Cardiac fibroblast (primary cell): Measurements from ENCODE around the gene CAT.

Experiments used
- DNase-seq, 2 donors: peaks; one replicate each; pipeline versions ENCODE4 v3.0.0 to v3.0.0-alpha.2; 2010; ENCODE audit warnings: low read depth in 2 of 2
- H3K4me3 ChIP-seq, 2 donors: replicated peaks in 1 of 2; 1 replicate in 1 of 2; 2 replicates in 1 of 2; pipeline ENCODE4 v1.5.1; 2011; ENCODE audit warnings: low read depth in 2 of 2, low read length in 2 of 2, mild to moderate bottlenecking in 2 of 2, moderate library complexity in 1 of 2
- TF ChIP-seq, protein P1 (sequence below): IDR thresholded peaks from one replicate; pipeline ENCODE4 v1.5.1; 2011; ENCODE audit warnings: low read depth, mild to moderate bottlenecking, low read length, inconsistent platforms

CAT gene

DNA sequence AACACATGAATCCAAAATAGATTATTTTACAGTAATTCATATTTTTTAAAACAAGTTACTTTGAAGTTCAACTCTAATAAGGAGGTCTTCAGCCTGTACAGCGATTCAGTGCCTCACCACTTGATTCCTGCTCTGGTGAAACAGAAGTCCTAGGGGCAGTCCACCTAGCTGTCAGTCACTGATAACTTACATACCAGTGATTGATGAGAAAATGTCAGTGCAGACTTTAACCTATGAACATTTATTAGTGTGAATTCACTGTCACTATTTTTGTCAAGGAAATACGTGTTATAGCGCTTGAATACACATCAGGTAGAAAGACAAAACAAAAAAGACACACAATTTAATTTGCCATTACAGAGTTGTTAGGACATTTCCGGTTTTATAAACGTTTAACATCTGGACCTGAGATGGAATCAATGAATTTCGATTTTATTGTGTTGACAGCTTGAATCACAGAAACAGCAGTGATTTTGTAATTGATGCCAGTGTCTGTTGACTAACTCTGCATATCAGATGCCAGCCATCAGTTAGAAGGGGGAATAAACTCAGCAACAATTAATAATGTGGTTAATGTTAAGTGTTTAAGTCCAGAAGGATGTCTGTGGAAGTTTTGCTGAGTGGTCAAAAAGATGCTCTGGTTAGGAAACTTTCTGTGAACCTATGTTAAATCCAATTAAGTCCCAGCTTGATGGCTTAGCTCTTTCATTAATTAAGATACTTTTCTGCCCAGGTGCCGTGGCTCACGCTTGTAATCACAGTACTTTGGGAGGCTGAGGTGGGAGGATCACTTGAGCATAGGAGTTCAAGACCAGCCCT is 40.3 kb downstream of the CAT start:
- TF ChIP-seq, protein P1, sequence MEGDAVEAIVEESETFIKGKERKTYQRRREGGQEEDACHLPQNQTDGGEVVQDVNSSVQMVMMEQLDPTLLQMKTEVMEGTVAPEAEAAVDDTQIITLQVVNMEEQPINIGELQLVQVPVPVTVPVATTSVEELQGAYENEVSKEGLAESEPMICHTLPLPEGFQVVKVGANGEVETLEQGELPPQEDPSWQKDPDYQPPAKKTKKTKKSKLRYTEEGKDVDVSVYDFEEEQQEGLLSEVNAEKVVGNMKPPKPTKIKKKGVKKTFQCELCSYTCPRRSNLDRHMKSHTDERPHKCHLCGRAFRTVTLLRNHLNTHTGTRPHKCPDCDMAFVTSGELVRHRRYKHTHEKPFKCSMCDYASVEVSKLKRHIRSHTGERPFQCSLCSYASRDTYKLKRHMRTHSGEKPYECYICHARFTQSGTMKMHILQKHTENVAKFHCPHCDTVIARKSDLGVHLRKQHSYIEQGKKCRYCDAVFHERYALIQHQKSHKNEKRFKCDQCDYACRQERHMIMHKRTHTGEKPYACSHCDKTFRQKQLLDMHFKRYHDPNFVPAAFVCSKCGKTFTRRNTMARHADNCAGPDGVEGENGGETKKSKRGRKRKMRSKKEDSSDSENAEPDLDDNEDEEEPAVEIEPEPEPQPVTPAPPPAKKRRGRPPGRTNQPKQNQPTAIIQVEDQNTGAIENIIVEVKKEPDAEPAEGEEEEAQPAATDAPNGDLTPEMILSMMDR, result no peak
- no peak for DNase-seq
- H3K4me3 ChIP-seq, result no peak overlapping the region

DNA sequence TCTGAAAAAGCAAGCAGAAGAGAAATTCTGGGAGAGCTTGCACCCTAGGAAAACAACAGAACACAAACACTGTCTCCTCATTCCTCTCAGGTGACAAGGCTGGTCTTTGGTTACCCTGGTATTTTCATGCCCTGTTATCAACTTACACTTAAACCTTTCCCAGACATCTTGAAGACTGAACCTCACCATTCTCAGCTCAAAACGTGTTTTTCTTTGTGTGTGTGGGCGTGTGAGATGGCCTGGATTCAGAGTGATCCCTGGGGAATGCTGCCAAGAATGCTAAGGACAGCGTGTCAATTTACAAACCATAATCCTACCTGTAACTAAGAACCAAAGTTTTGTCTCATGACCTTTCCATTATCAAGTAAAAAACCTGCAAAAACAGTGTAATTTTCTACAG is 41.6 kb downstream of the CAT start:
- no peak overlapping the region for H3K4me3 ChIP-seq
- DNase-seq, result no peak
- TF ChIP-seq, protein P1, result no peak

DNA sequence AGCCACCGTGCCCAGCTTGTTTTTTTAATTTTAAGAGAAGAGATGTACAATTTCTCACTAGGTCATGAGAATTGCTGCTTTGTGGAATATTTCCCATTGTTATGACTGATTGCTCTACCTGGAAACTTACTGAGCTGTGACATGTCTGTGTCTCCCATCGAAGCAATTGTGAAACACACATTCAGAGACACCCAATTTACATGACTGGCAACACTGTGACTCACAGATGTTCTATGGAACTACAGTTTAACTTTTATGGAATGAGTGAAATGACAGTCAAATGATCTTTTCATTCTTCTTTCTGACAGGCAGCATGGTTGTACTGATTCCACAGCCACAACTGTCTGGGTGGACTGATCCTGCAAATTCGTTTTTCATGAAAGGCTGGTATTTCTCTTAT is 42.6 kb downstream of the CAT start:
- TF ChIP-seq, protein P1, result no peak
- H3K4me3 ChIP-seq, result no peak overlapping the region
- DNase-seq, result no peak

DNA sequence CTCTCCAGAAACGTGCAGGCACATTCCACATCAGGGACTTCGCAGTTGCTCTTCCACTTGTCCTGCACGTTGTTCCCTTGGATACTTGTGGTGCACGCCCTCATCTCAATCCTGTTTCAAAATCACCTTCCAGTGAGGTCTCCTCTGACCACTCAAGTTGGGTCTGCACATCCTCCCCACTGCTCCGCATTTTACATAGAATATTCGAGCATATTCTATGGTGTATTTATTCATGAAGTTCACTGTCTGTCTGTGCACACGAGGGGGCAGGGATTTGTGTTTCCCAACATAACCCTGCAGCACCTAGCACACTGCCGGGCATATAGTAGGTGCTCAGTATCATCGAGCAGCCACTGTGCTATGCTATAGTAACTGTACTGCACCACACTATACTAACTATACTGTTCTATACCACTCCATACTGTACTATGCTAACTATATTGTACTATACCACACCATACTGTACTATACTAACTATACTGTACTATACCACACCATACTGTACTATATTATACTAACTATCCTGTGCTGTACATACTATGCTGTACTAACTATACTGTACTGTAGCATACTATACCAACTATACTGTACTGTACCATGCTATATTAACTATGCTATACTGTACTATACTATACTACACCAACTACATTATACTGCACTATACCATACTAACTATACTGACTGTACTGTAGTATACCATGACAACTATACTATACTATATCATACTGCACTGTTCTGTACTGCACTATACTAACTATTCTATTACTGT is 44.6 kb downstream of the CAT start:
- H3K4me3 ChIP-seq, result no peak overlapping the region
- TF ChIP-seq, protein P1, result no peak
- DNase-seq, result no peak

DNA sequence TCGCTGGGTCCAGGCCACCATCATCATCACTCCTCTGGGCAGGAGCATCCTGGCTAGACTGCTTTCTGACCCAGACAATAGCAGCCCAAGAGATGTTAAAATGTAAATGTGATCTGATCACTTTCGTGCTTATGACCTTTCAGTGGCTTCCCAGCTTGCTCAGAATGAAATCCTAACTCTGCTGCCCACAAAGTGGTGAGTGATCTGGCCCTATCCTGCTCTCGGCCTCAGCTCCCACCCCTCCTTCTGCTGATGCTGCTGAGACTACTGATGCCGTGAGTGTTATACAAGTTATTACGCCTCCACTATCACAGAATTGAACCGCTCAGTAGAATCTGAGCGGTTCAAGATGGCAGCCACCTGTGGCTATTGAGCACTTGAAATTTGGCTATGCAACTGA is 48.7 kb downstream of the CAT start:
- H3K4me3 ChIP-seq, result no peak overlapping the region
- TF ChIP-seq, protein P1, result no peak
- DNase-seq, result no peak

DNA sequence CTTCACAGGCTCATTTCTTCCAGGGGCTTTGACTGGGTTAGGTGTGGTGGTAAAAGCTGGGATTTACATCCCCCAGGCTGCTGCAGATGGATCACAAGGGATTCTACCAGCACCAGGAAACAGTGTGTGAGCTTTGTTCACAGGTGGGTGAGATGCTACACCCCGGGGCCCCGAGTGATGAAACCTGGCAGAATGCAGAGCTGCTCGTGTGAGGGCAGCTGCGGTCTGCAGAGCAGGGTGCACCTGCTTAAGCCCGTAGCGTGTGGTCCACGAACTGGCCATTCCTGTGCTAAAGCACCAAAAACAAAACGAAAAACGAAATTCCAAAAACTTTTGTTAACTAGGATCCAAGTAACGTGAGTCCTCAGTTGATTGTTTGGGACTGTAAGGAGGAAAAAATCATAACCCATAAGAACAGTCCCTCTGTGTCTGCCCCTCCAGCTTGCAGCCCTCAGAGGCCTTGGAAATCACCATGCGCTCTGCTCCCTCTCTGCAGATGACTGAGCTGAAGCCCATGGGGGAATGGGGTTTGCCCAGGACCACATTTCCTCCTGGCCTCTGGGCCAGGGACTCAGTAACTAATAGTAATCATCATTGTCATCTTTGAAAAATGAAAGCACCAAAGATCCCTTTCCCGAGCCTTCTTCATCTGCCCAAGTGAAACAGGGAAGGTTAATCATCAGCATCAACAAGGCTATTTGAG is 50.3 kb downstream of the CAT start:
- no peak overlapping the region for H3K4me3 ChIP-seq
- no peak for DNase-seq
- TF ChIP-seq, protein P1, result no peak
